Adrenal gland (tissue), 5 donors: ENCODE measurements around the gene GRM4.

Source experiments
- POLR2A ChIP-seq, 2 donors: fragments of 450-650 bp; IDR thresholded peaks; one replicate each; pipeline ENCODE4 v1.6.1; 2017; ENCODE audit warnings: antibody characterized with exemption in 2 of 2, mild to moderate bottlenecking in 2 of 2, moderate library complexity in 1 of 2
- TF ChIP-seq, protein P1 (sequence below), 6 experiments: fragments of 450-650 bp in 4 of 6; fragments of 200-600 bp in 2 of 6; sonication (generic) in 1 of 6; IDR thresholded peaks; 1 replicate in 5 of 6; 2 replicates in 1 of 6; pipeline versions ENCODE4 v1.5.1 to v1.8.0; 2016 to 2021; ENCODE audit warnings: antibody characterized with exemption in 6 of 6, mild to moderate bottlenecking in 2 of 6, moderate library complexity in 1 of 6
- donor health status: DM: no; HTN: no; CAD: no.

DNA sequence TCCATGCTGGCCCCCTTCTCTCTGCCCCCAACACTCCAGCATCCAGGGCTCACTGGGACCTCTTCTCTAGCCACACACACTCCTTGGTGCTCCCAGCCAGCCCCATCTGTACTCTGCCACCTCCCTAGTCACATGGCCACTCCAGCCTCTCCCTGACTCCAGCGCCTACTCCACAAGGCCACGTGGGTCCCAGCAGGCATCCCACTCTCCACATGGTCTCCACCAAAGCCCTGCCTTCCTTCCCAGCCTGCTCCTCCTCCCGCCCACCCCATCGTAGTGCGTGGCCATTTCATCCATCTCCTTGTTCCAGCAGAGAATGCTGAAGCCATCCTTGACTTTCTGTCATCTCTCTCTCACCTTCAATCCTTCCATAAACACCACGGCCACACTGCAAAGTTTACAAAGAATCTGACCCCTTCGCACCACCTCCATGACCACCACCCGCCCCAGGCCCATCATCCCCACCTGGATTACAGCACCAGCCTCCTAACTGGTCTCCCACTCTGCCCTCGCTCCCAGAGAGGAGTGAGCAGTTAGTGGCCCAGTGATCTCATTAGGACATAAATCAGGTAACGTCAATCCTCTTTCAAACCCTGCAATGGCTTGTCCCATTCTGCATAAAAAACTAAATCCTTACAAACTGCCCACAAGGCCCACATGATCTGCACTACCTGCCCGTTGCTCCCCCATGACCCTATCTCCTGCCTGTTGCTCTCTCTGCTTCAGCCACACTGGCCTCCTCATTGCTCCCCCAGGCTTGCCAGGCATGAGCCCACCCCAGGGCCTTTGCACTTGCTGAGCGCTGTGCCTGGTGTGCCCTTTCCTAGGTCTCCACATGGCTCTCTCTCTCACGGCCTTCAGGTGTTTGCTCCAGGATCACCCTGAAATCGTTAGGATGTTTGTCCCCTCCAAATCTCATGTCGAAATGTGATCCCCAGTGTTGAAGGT lies 96.2 kb downstream of the GRM4 start:
- TF ChIP-seq, protein P1, sequence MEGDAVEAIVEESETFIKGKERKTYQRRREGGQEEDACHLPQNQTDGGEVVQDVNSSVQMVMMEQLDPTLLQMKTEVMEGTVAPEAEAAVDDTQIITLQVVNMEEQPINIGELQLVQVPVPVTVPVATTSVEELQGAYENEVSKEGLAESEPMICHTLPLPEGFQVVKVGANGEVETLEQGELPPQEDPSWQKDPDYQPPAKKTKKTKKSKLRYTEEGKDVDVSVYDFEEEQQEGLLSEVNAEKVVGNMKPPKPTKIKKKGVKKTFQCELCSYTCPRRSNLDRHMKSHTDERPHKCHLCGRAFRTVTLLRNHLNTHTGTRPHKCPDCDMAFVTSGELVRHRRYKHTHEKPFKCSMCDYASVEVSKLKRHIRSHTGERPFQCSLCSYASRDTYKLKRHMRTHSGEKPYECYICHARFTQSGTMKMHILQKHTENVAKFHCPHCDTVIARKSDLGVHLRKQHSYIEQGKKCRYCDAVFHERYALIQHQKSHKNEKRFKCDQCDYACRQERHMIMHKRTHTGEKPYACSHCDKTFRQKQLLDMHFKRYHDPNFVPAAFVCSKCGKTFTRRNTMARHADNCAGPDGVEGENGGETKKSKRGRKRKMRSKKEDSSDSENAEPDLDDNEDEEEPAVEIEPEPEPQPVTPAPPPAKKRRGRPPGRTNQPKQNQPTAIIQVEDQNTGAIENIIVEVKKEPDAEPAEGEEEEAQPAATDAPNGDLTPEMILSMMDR (IDR thresholded peaks at IDR 0.05), result no peak
- TF ChIP-seq POLR2A (IDR thresholded peaks at IDR 0.05), result no peak
